Kidney (tissue), 14 donors: ENCODE data around the gene TEX29. TPM values are rescaled to one million over a fixed set of nuclear protein-coding genes. Genes with fewer than 3 reads are reported as not detected.

Source experiments
- DNase-seq, 5 donors: peaks; one replicate each; pipeline ENCODE4 v3.0.0-alpha.2; 2013 to 2020
- FAIRE-seq: peaks from 2 replicates; lab custom pipeline; 2012; peaks lifted over from hg19 to GRCh38; lab: Jason Lieb, UNC
- H3K27ac ChIP-seq, 2 donors: one replicate each; pipeline ENCODE4 v1.7.0; 2013; ENCODE audit warnings: low read depth in 2 of 2, low read length in 2 of 2, inconsistent platforms in 1 of 2
- H3K27me3 ChIP-seq: one replicate; pipeline ENCODE4 v1.7.1; 2013; ENCODE audit warnings: low read length, inconsistent platforms; ENCODE audit not compliant: control insufficient read depth, insufficient read depth
- H3K36me3 ChIP-seq, 3 donors: one replicate each; pipeline versions ENCODE4 v1.7.0 to v1.7.1; 2013; ENCODE audit warnings: low read length in 3 of 3, control low read depth in 1 of 3, inconsistent platforms in 1 of 3; ENCODE audit not compliant: insufficient read depth in 3 of 3, control insufficient read depth in 2 of 3
- H3K4me1 ChIP-seq, 3 donors: one replicate each; pipeline versions ENCODE4 v1.7.0 to v1.7.1; 2013; ENCODE audit warnings: low read length in 3 of 3, inconsistent platforms in 1 of 3, low read depth in 1 of 3; ENCODE audit not compliant: control insufficient read depth in 2 of 3, insufficient read depth in 2 of 3
- H3K4me3 ChIP-seq, 3 donors: one replicate each; pipeline versions ENCODE4 v1.7.0 to v1.8.1; 2013; ENCODE audit warnings: low read length in 3 of 3, control low read depth in 1 of 3, inconsistent platforms in 1 of 3
- H3K9ac ChIP-seq, 3 donors: one replicate each; pipeline versions ENCODE4 v1.7.0 to v1.7.1; 2013; ENCODE audit warnings: low read length in 3 of 3, control low read depth in 1 of 3, inconsistent platforms in 1 of 3
- H3K9me3 ChIP-seq, 3 donors: one replicate each; pipeline versions ENCODE4 v1.7.0 to v1.7.1; 2013; ENCODE audit warnings: low read length in 3 of 3, control low read depth in 1 of 3, inconsistent platforms in 1 of 3; ENCODE audit not compliant: control insufficient read depth in 2 of 3, insufficient read depth in 1 of 3
- CTCF ChIP-seq: IDR thresholded peaks from 3 replicates; pipeline ENCODE4 v1.5.1; 2012; ENCODE audit warnings: mild to moderate bottlenecking, moderate library complexity, borderline replicate concordance; ENCODE audit not compliant: insufficient read depth; ENCODE audit errors: extremely low read depth
- intact Hi-C: fragments of 100-400 bp; cut with DNase I; formaldehyde crosslinking; loops from one replicate; pipeline ENCODE4 v1.11.1; 2022
- polyA plus RNA-seq: library from polyadenylated mRNA; stranded (reverse); fragments of 350-450 nt; fragmentation: Illumina TruSeq; extraction: RNeasy Lipid Tissue Mini Kit (QIAGEN cat#74804); gene quantifications from one replicate; pipeline ENCODE4 v1.2.3, GENCODE V29; 2014; ENCODE audit warnings: low read depth, low replicate concordance; ENCODE audit not compliant: insufficient read depth
- total RNA-seq: library from RNA; stranded (reverse); fragmentation: NEBNext Ultra II Directional; extraction: Animal tissue kit (Norgen Biotek cat#: 25700); gene quantifications from one replicate; pipeline ENCODE4 v1.2.1, GENCODE V29; 2021
- donor health status: control.
- donor health status: control.
- donor health status: control.
- donor health status: control.
- donor health status: control.
- donor health status: DM: yes; HTN: yes; CAD: no.
- donor health status: Normal renal cell carcinoma (clear cell type).

TEX29 gene
- total and polyA plus RNA-seq, 2 donors from 2014 or later, result not detected

- no peak overlapping the region for H3K9ac ChIP-seq
- no peak for DNase-seq
- H3K27ac ChIP-seq, result no peak overlapping the region
- intact Hi-C loops, result no loop called here
- no peaks in the 10 kb centered on the region for H3K27me3 ChIP-seq
- peaks cover 0 to under 1% (median 0%) of the 10 kb centered on the region in 3 donors for H3K4me1 ChIP-seq
- H3K4me3 ChIP-seq, result no peak overlapping the region
- H3K9me3 ChIP-seq, result no peaks in the 10 kb centered on the region
- H3K36me3 ChIP-seq, result peaks cover 3 to 56% (median 50%) of the 10 kb centered on the region in 3 donors
- FAIRE-seq, result no peak
- TF ChIP-seq CTCF, result no peak
These were observed 33.2 kb upstream of the TEX29 start for GRCh38 chr13:111287201-111287600.

DNA sequence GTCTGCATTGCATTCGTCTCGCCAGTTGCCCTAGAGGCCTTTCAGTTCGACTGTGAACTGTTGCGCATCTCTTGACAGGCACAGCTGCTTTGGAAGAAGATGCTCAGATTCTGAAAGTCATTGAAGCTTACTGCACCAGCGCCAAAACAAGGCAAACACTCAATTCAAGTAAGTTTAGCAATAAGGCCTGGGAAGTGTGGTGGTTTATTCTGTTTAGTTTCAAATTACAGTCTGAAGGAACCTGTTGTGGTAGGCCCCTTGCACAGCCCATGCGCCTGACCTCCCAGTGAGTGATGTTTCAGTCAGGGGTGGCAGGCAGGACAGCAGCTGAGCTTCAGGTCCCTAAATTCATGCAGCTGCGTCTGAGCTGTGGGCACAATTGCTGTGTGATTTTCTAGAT, 32.2 kb upstream of the TEX29 start:
- H3K36me3 ChIP-seq, result peaks cover 3 to 64% (median 56%) of the 10 kb centered on the region in 3 donors
- DNase-seq (no peak), FAIRE-seq (no peak)
- H3K9ac ChIP-seq, result no peak overlapping the region
- no peak overlapping the region for H3K27ac ChIP-seq
- H3K4me1 ChIP-seq, result no peaks in the 10 kb centered on the region
- intact Hi-C loops, result no loop called here
- no peaks in the 10 kb centered on the region for H3K27me3 ChIP-seq
- no peaks in the 10 kb centered on the region for H3K9me3 ChIP-seq
- TF ChIP-seq CTCF, result no peak
- H3K4me3 ChIP-seq, result no peak overlapping the region

DNA sequence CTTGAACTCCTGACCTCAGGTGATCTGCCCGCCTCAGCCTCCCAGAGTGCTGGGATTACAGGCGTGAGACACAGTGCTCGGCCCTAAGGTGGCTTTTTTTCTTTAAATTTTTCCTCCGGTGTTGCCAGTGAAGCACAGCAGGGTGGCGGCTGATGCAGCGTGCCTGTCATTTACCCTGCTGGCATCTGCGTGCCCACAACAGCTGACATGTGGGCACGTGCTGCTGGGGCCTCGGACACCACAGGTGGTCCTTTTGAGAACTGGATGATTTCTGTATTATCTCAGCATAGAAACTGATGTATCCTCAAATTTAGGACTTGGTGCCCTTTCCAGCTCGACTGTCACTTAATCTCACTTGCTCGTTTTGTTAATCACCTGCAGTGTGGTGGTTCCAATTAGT, 31.2 kb upstream of the TEX29 start:
- H3K9ac ChIP-seq, result no peak overlapping the region
- DNase-seq (no peak), FAIRE-seq (no peak)
- H3K27ac ChIP-seq, result no peak overlapping the region
- no peak overlapping the region for H3K4me3 ChIP-seq
- H3K36me3 ChIP-seq, result peaks cover 0 to 62% (median 50%) of the 10 kb centered on the region in 3 donors
- no peak for TF ChIP-seq CTCF
- H3K9me3 ChIP-seq, result no peaks in the 10 kb centered on the region
- no peaks in the 10 kb centered on the region for H3K27me3 ChIP-seq
- intact Hi-C loops, result no loop called here
- no peaks in the 10 kb centered on the region for H3K4me1 ChIP-seq

DNA sequence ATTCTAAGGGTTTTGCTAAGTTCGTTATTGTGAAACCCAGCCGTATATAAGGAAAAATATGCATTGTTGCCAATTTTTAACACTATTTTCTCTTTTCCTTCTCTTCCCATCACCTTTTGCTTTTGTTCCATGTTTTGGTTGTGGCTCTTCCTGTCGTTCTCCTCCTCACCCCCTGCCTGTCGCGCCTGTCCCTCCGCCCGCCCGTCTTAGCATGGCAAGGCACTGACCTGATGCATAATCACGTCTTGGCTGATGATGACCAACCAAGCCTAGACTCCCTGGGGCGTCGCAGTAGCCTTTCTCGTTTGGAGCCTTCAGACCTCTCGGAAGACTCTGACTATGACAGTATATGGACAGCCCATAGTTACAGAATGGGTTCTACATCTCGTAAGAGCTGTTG, 28.5 kb upstream of the TEX29 start:
- intact Hi-C loops, result no loop called here
- FAIRE-seq (no peak), DNase-seq (no peak)
- H3K4me3 ChIP-seq, result no peak overlapping the region
- no peak overlapping the region for H3K9ac ChIP-seq
- no peaks in the 10 kb centered on the region for H3K4me1 ChIP-seq
- H3K9me3 ChIP-seq, result no peaks in the 10 kb centered on the region
- peaks cover 0 to 44% (median 30%) of the 10 kb centered on the region in 3 donors for H3K36me3 ChIP-seq
- no peak overlapping the region for H3K27ac ChIP-seq
- no peaks in the 10 kb centered on the region for H3K27me3 ChIP-seq
- TF ChIP-seq CTCF, result no peak
